Brain microvascular endothelial cell (primary cell): ENCODE results near the gene TLE7.

Source experiments
- DNase-seq: peaks from one replicate; pipeline ENCODE4 v3.0.0-alpha.2; 2020
- H3K27ac ChIP-seq: fragments of 250-450 bp; sonication (Bioruptor Pico); 2 replicates; pipeline ENCODE4 v1.5.1; 2020; ENCODE audit warnings: mild to moderate bottlenecking, moderate library complexity
- H3K27me3 ChIP-seq: fragments of 250-450 bp; sonication (Bioruptor Pico); replicated peaks from 2 replicates; pipeline ENCODE4 v1.5.1; 2020; ENCODE audit warnings: mild to moderate bottlenecking
- H3K36me3 ChIP-seq: fragments of 250-450 bp; sonication (Bioruptor Pico); replicated peaks from 2 replicates; pipeline ENCODE4 v1.5.1; 2020; ENCODE audit warnings: mild to moderate bottlenecking
- H3K4me3 ChIP-seq: 2 replicates; pipeline ENCODE4 v1.5.1; 2011; ENCODE audit warnings: low read depth, mild to moderate bottlenecking, control low read depth, low read length, moderate library complexity
- CTCF ChIP-seq: IDR thresholded peaks from 2 replicates; pipeline ENCODE4 v1.5.1; 2011; ENCODE audit warnings: low read depth, mild to moderate bottlenecking, moderate library complexity, low read length, control low read depth, inconsistent platforms; ENCODE audit errors: missing control alignments
- in situ Hi-C: cut with HindIII; loops from 2 replicates; pipeline ENCODE4 v1.10.0; 2017; ENCODE audit warnings: low sequenced_read_pairs, low pct_ligation_motif_present

Gene TLE7

GRCh38 chr16:71423865-71424264, 18.0 kb downstream of the TLE7 start:
- TF ChIP-seq CTCF: no peak
- Histone ChIP-seq H3K27ac (no peak overlapping the region), H3K27me3 (no peaks in the 10 kb centered on the region), H3K36me3 (no peaks in the 10 kb centered on the region), H3K4me3 (no peak overlapping the region)
- DNase-seq: no peak
- in situ Hi-C loops: no loop called here

- Histone ChIP-seq H3K36me3 (no peaks in the 10 kb centered on the region), H3K27ac (no peak overlapping the region), H3K27me3 (no peaks in the 10 kb centered on the region), H3K4me3 (no peak overlapping the region)
- DNase-seq: no peak
- in situ Hi-C loops: no loop called here
- no peak for TF ChIP-seq CTCF
These were observed 18.8 kb downstream of the TLE7 start for GRCh38 chr16:71423016-71423415.

GRCh38 chr16:71421911-71422310, 19.9 kb downstream of the TLE7 start:
- peak; percentile 56 for TF ChIP-seq CTCF
- in situ Hi-C loops: no loop called here
- DNase-seq: peak; percentile 5
- no peak overlapping the region for H3K27ac ChIP-seq
- no peak overlapping the region for H3K4me3 ChIP-seq
- H3K36me3 ChIP-seq: no peaks in the 10 kb centered on the region
- H3K27me3 ChIP-seq: no peaks in the 10 kb centered on the region

- Histone ChIP-seq H3K27me3 (no peaks in the 10 kb centered on the region), H3K36me3 (no peaks in the 10 kb centered on the region), H3K4me3 (no peak overlapping the region), H3K27ac (no peak overlapping the region)
- DNase-seq: no peak
- no peak for TF ChIP-seq CTCF
- in situ Hi-C loops: no loop called here
These were observed 27.8 kb downstream of the TLE7 start for GRCh38 chr16:71414038-71414437.

GRCh38 chr16:71413341-71413740, 28.5 kb downstream of the TLE7 start:
- no peak for DNase-seq
- in situ Hi-C loops: no loop called here
- H3K27ac ChIP-seq: no peak overlapping the region
- H3K4me3 ChIP-seq: no peak overlapping the region
- H3K36me3 ChIP-seq: no peaks in the 10 kb centered on the region
- TF ChIP-seq CTCF: no peak
- H3K27me3 ChIP-seq: no peaks in the 10 kb centered on the region
